Measurements from ENCODE around the gene WDR36. TPM values are rescaled to one million over a fixed set of nuclear protein-coding genes. Genes with fewer than 3 reads are reported as not detected.

WDR36 gene
- total RNA-seq, 6 donors from 2014 or later, result 5.8 to 29.8 (median 21.1) TPM

- peaks cover 7 to 92% (median 25%) of the 10 kb centered on the region in 4 donors for H3K36me3 ChIP-seq
- no peak overlapping the region for H3K27ac ChIP-seq
- no peak for DNase-seq
- WGBS, 2 donors, result 48 to 70% methylated on average over 2 of the region's 2 CpGs
- H3K27me3 ChIP-seq, result no peaks in the 10 kb centered on the region
- no peaks in the 10 kb centered on the region for H3K9me3 ChIP-seq
- H3K4me3 ChIP-seq, result no peak overlapping the region
- H3K4me1 ChIP-seq, result no peaks in the 10 kb centered on the region
- no peak for TF ChIP-seq POLR2A (IDR thresholded peaks at IDR 0.05)
- no peak for TF ChIP-seq EP300 (IDR thresholded peaks at IDR 0.05)
- no peak for ATAC-seq (ENCODE audit: low FRiP score in 2 of 2)
Observed at GRCh38 chr5:111122398-111122797, 30.2 kb downstream of the WDR36 start.

- Histone ChIP-seq H3K27me3 (no peaks in the 10 kb centered on the region), H3K36me3 (peaks cover 7 to 82% (median 26%) of the 10 kb centered on the region in 4 donors), H3K9me3 (no peaks in the 10 kb centered on the region), H3K4me1 (no peaks in the 10 kb centered on the region), H3K27ac (no peak overlapping the region), H3K4me3 (no peak overlapping the region)
- DNase-seq, result no peak
- no peak for TF ChIP-seq POLR2A (IDR thresholded peaks at IDR 0.05)
- TF ChIP-seq CTCF (IDR thresholded peaks at IDR 0.05), result no peak
- TF ChIP-seq POLR2AphosphoS5 (IDR thresholded peaks at IDR 0.05), result no peak
- TF ChIP-seq EP300 (IDR thresholded peaks at IDR 0.05), result no peak
- WGBS, 2 donors, result 88 to 97% methylated on average over 1 of the region's 1 CpG
- no peak for ATAC-seq (ENCODE audit: low FRiP score in 2 of 2)
Observed at GRCh38 chr5:111124793-111125192, 32.6 kb downstream of the WDR36 start.

GRCh38 chr5:111126896-111127295 lies 34.7 kb downstream of the WDR36 start:
- H3K27me3 ChIP-seq, result no peaks in the 10 kb centered on the region
- ATAC-seq (ENCODE audit: low FRiP score in 2 of 2), result no peak
- TF ChIP-seq CTCF (IDR thresholded peaks at IDR 0.05), result no peak
- TF ChIP-seq POLR2AphosphoS5 (IDR thresholded peaks at IDR 0.05), result no peak
- WGBS, 2 donors, result 94 to 96% methylated on average over 3 of the region's 3 CpGs
- H3K4me3 ChIP-seq, result no peak overlapping the region
- DNase-seq, result no peak
- no peaks in the 10 kb centered on the region for H3K9me3 ChIP-seq
- H3K36me3 ChIP-seq, result peaks cover 0 to 61% (median 16%) of the 10 kb centered on the region in 4 donors
- no peak overlapping the region for H3K27ac ChIP-seq
- no peaks in the 10 kb centered on the region for H3K4me1 ChIP-seq

- Histone ChIP-seq H3K27ac (no peak overlapping the region), H3K4me1 (no peaks in the 10 kb centered on the region), H3K27me3 (no peaks in the 10 kb centered on the region), H3K9me3 (no peaks in the 10 kb centered on the region), H3K4me3 (no peak overlapping the region), H3K36me3 (peaks cover 0 to 54% (median 13%) of the 10 kb centered on the region in 4 donors)
- 87 to 89% methylated on average over 3 of the region's 3 CpGs for WGBS, 2 donors
- ATAC-seq (ENCODE audit: low FRiP score in 2 of 2) (no peak), DNase-seq (no peak)
- no peak for TF ChIP-seq EP300 (IDR thresholded peaks at IDR 0.05)
- no peak for TF ChIP-seq CTCF (IDR thresholded peaks at IDR 0.05)
- no peak for TF ChIP-seq POLR2AphosphoS5 (IDR thresholded peaks at IDR 0.05)
- no peak for TF ChIP-seq POLR2A (IDR thresholded peaks at IDR 0.05)
Observed at GRCh38 chr5:111127453-111128195, 35.5 kb downstream of the WDR36 start.

GRCh38 chr5:111129938-111130337 lies 37.8 kb downstream of the WDR36 start:
- H3K4me3 ChIP-seq, result no peak overlapping the region
- ATAC-seq (ENCODE audit: low FRiP score in 2 of 2) (no peak), DNase-seq (no peak)
- no peaks in the 10 kb centered on the region for H3K9me3 ChIP-seq
- TF ChIP-seq CTCF (IDR thresholded peaks at IDR 0.05) (no peak), EP300 (IDR thresholded peaks at IDR 0.05) (no peak), POLR2A (IDR thresholded peaks at IDR 0.05) (no peak), POLR2AphosphoS5 (IDR thresholded peaks at IDR 0.05) (no peak)
- peaks cover 0 to 33% (median 10%) of the 10 kb centered on the region in 4 donors for H3K36me3 ChIP-seq
- H3K27ac ChIP-seq, result no peak overlapping the region
- WGBS, 2 donors, result 93% methylated on average over 3 of the region's 3 CpGs
- H3K27me3 ChIP-seq, result no peaks in the 10 kb centered on the region
- no peaks in the 10 kb centered on the region for H3K4me1 ChIP-seq

All from upper lobe of left lung (tissue), 6 donors.